Mesothelial cell of epicardium (in vitro differentiated cells): ENCODE data around the gene PPA2. TPM values are rescaled to one million over a fixed set of nuclear protein-coding genes. Genes with fewer than 3 reads are reported as not detected.

Experiments
- DNase-seq, 2 experiments: peaks; one replicate each; pipeline ENCODE4 v3.0.0; 2021; ENCODE audit warnings: low spot score in 2 of 2; ENCODE audit not compliant: unreplicated experiment in 2 of 2
- H3K27ac Mint-ChIP-seq: 2 replicates; pipeline ENCODE4 v1.8.0; 2021; ENCODE audit warnings: mixed read lengths
- H3K27me3 Mint-ChIP-seq: 2 replicates; pipeline ENCODE4 v1.8.0; 2021; ENCODE audit warnings: low read depth, mixed read lengths
- H3K36me3 Mint-ChIP-seq: 2 replicates; pipeline ENCODE4 v1.8.0; 2021; ENCODE audit warnings: mixed read lengths
- H3K4me1 Mint-ChIP-seq: 2 replicates; pipeline ENCODE4 v1.8.0; 2021; ENCODE audit warnings: mixed read lengths
- H3K4me3 Mint-ChIP-seq: 2 replicates; pipeline ENCODE4 v1.8.0; 2021; ENCODE audit warnings: mild to moderate bottlenecking, moderate library complexity, mixed read lengths
- H3K9me3 Mint-ChIP-seq: 2 replicates; pipeline ENCODE4 v1.8.0; 2021; ENCODE audit warnings: mixed read lengths
- total RNA-seq: library from RNA; stranded (reverse); gene quantifications from 3 replicates; pipeline ENCODE4 v1.2.1, GENCODE V29; 2021
- TF ChIP-seq, protein P1 (sequence below): fragments of 200-600 bp; sonication (generic); IDR thresholded peaks from one replicate; pipeline ENCODE4 v1.5.0; 2021; ENCODE audit warnings: antibody characterized with exemption; ENCODE audit not compliant: unreplicated experiment

PPA2 gene
- total RNA-seq, 1 donor from 2014 or later = 91.2 TPM

DNA sequence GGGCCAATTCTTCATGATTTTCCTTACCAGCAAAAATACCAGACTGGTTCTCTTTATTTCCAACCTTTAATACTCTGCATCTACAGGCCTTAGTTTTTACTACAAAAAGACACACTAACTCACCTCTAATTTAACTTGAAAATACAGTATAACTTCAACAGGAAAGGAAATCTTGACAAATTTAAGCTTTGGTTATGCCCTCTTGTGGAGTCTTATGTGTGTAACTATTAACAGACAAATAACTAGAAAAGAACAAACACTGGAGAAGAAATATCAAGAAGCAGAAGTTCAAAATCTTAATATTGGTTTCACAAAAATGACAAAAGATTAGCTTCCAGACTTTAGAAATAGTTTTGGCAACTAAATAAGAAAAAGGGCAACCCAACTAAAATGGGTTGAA lies 33.0 kb downstream of the PPA2 start:
- no peak overlapping the region for H3K4me3 Mint-ChIP-seq
- H3K4me1 Mint-ChIP-seq = peaks cover 3% of the 10 kb centered on the region
- peaks cover 34% of the 10 kb centered on the region for H3K9me3 Mint-ChIP-seq
- no peaks in the 10 kb centered on the region for H3K27me3 Mint-ChIP-seq
- DNase-seq = no peak
- TF ChIP-seq, protein P1, sequence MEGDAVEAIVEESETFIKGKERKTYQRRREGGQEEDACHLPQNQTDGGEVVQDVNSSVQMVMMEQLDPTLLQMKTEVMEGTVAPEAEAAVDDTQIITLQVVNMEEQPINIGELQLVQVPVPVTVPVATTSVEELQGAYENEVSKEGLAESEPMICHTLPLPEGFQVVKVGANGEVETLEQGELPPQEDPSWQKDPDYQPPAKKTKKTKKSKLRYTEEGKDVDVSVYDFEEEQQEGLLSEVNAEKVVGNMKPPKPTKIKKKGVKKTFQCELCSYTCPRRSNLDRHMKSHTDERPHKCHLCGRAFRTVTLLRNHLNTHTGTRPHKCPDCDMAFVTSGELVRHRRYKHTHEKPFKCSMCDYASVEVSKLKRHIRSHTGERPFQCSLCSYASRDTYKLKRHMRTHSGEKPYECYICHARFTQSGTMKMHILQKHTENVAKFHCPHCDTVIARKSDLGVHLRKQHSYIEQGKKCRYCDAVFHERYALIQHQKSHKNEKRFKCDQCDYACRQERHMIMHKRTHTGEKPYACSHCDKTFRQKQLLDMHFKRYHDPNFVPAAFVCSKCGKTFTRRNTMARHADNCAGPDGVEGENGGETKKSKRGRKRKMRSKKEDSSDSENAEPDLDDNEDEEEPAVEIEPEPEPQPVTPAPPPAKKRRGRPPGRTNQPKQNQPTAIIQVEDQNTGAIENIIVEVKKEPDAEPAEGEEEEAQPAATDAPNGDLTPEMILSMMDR = no peak
- peaks cover 37% of the 10 kb centered on the region for H3K36me3 Mint-ChIP-seq
- no peak overlapping the region for H3K27ac Mint-ChIP-seq

DNA sequence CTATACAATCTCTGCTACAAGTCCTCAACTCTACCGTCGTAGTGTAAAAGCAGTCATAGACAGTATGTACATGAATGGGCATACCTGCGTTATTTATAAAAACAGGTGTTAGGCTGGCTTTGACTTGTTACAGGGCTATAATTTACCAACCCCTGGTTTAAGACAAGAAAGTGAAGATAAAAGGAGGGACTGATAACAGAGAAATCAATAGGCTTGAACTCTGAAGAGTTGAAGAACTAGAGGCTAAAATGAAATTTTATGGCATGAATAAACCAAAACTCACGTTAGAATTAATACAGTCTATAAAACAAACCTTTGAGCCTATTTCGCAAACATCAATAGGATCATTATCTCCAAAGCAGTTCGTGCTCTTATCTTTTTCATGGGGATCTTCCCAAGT lies 36.2 kb downstream of the PPA2 start:
- no peak overlapping the region for H3K27ac Mint-ChIP-seq
- H3K9me3 Mint-ChIP-seq = peaks cover 48% of the 10 kb centered on the region
- TF ChIP-seq, protein P1 = no peak

DNA sequence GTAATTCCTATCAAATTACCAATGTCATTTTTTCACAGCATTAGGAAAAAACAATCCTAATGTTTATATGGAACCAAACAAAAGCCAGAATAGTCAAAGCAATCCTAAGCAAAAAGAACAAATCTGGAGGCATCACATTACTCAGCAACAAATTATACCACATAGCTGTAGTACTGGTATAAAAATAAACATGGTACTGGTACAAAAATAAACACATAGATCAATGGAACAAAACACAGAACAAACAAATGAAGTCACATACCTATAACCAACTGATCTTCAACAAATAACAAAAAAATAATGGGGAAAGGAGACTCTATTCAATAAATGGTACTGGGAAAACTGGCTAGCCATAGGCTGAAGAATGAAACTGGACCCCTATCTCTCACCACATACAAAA lies 37.4 kb downstream of the PPA2 start:
- TF ChIP-seq, protein P1 = no peak
- H3K4me3 Mint-ChIP-seq = no peak overlapping the region
- DNase-seq = no peak
- no peak overlapping the region for H3K27ac Mint-ChIP-seq
- H3K36me3 Mint-ChIP-seq = peaks cover 66% of the 10 kb centered on the region
- no peaks in the 10 kb centered on the region for H3K27me3 Mint-ChIP-seq
- H3K4me1 Mint-ChIP-seq = peaks cover 3% of the 10 kb centered on the region
- H3K9me3 Mint-ChIP-seq = peaks cover 48% of the 10 kb centered on the region

More for the DNA sequence above, 36.2 kb downstream of the PPA2 start:
- DNase-seq = no peak
- H3K4me1 Mint-ChIP-seq = peaks cover 3% of the 10 kb centered on the region
- no peak overlapping the region for H3K4me3 Mint-ChIP-seq
- no peaks in the 10 kb centered on the region for H3K27me3 Mint-ChIP-seq
- peaks cover 59% of the 10 kb centered on the region for H3K36me3 Mint-ChIP-seq

DNA sequence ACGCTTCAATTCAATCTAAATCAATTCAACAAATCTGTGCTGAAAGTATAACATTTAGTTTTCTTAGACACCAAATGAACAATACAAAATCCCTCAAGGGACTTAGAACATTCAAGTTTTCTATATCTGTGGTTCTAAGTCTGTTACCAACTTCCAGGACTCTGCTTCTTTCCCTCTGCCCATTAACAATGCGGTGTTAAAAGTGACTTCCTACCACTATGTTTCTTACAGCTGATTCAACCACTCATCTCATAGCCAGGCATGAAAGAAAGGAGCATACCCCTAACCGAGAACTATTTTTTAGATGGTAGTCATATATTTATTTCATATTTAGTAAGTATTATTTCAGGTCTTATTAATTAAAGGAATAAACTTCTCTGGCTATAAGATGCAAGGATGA lies 38.9 kb downstream of the PPA2 start:
- DNase-seq = no peak
- no peak overlapping the region for H3K27ac Mint-ChIP-seq
- TF ChIP-seq, protein P1 = no peak
- no peaks in the 10 kb centered on the region for H3K27me3 Mint-ChIP-seq
- peaks cover 3% of the 10 kb centered on the region for H3K4me1 Mint-ChIP-seq
- no peak overlapping the region for H3K4me3 Mint-ChIP-seq
- H3K36me3 Mint-ChIP-seq = peaks cover 64% of the 10 kb centered on the region
- H3K9me3 Mint-ChIP-seq = peaks cover 41% of the 10 kb centered on the region

DNA sequence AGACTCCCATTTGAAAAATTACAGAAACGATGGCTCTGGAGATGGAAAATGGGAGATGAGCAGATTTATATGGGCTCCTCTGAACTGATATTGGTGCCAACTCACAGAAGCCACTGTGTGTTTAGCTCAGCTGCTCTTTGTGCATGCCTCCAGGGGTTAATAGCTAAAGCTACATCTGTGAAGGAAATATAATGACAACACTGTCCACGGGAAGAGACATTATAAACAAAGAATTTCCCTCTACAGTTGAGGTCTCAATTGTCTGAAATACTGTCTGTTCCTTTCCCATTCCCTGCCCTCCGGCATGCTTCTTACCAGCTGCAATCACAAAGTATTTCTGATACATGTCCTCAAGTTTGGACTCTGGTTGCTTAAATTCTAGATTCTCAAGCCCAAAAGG lies 40.4 kb downstream of the PPA2 start:
- peaks cover 3% of the 10 kb centered on the region for H3K4me1 Mint-ChIP-seq
- TF ChIP-seq, protein P1 = no peak
- peaks cover 69% of the 10 kb centered on the region for H3K36me3 Mint-ChIP-seq
- no peak for DNase-seq
- H3K27me3 Mint-ChIP-seq = no peaks in the 10 kb centered on the region
- H3K9me3 Mint-ChIP-seq = peaks cover 44% of the 10 kb centered on the region
- no peak overlapping the region for H3K4me3 Mint-ChIP-seq
- H3K27ac Mint-ChIP-seq = no peak overlapping the region

DNA sequence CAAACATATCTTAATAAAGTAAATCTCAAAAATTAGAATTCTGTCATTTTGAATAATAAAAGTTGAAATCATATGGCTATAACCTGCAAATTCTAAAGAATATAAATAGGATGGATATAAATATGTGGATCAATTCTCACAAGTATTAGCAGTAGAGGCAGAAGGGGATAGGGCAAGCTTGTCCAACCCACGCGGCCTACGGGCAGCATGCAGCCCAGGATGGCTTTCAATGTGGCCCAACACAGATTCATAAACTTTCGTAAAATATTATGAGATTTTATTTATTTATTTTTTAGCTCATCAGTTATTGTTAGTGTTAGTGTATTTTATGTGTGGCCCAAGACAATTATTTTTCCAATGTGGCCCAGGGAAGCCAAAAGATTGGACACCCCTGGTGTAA lies 41.4 kb downstream of the PPA2 start:
- no peak overlapping the region for H3K4me3 Mint-ChIP-seq
- H3K36me3 Mint-ChIP-seq = peaks cover 70% of the 10 kb centered on the region
- DNase-seq = no peak
- peaks cover 50% of the 10 kb centered on the region for H3K9me3 Mint-ChIP-seq
- TF ChIP-seq, protein P1 = no peak
- H3K4me1 Mint-ChIP-seq = no peaks in the 10 kb centered on the region
- H3K27me3 Mint-ChIP-seq = no peaks in the 10 kb centered on the region
- H3K27ac Mint-ChIP-seq = no peak overlapping the region
